K562 (cell line): ENCODE results near the gene RNF214. TPM values are rescaled to one million over a fixed set of nuclear protein-coding genes. Genes with fewer than 3 reads are reported as not detected.

Experiments used
- ATAC-seq: fragments of 200-7000 bp; cut with Tn5 transposase; 3 replicates; pipeline ENCODE4 v1.9.1; 2020; ENCODE audit warnings: moderate library complexity
- BruUV-seq: library from RNA; stranded (reverse); fragments of 400-500 nt; replicated peaks from 2 replicates; lab custom pipeline; 2021; lab: Mats Ljungman, UMichigan
- CTCF ChIA-PET: fragments of 300-600 bp; formaldehyde crosslinking; extraction: SDS; loops from one replicate; lab custom pipeline; 2021; ENCODE audit warnings: low intra/inter-chr PET ratio; lab: Yijun Ruan, JAX
- POLR2A ChIA-PET: fragments of 300-600, 350-650 bp; sonication (Branson Sonifier 250); formaldehyde crosslinking; extraction: SDS; loops from one replicate; lab custom pipeline; 2021; ENCODE audit warnings: antibody characterized with exemption, inconsistent platforms; lab: Yijun Ruan, JAX
- DNase-seq, 4 experiments: peaks; one replicate each; pipeline versions ENCODE4 v3.0.0 to v3.0.0-alpha.2; 2011 to 2018; ENCODE audit warnings: low spot score in 3 of 4, mixed read lengths in 3 of 4; ENCODE audit errors: extremely low read depth in 1 of 4
- FAIRE-seq: peaks from 2 replicates; lab custom pipeline; 2011; peaks lifted over from hg19 to GRCh38; lab: Jason Lieb, UNC
- H2AFZ ChIP-seq: 2 replicates; pipeline ENCODE4 v1.6.0; 2011; ENCODE audit warnings: low read depth, low read length, control low read depth, inconsistent platforms
- H3K27ac ChIP-seq: fragments of 200-600 bp; 3 replicates; pipeline ENCODE4 v1.8.0; 2011; ENCODE audit warnings: low read depth, mild to moderate bottlenecking, control low read depth, inconsistent platforms, low read length, moderate library complexity, mixed read lengths; ENCODE audit errors: extremely low read depth
- H3K27me3 ChIP-seq, 2 experiments: fragments of 300-600 bp in 1 of 2; 2 replicates in 1 of 2; 3 replicates in 1 of 2; pipeline versions ENCODE4 v1.6.0 to v1.8.0; 2011; ENCODE audit warnings: inconsistent platforms in 2 of 2, low read length in 2 of 2, mild to moderate bottlenecking in 1 of 2, mixed read lengths in 1 of 2, moderate library complexity in 1 of 2; ENCODE audit not compliant: control insufficient read depth in 2 of 2, insufficient read depth in 2 of 2
- H3K36me3 ChIP-seq: fragments of 300-600 bp; 3 replicates; pipeline ENCODE4 v1.8.0; 2011; ENCODE audit warnings: mild to moderate bottlenecking, low read length, inconsistent platforms; ENCODE audit not compliant: control insufficient read depth, insufficient read depth
- H3K4me1 ChIP-seq, 2 experiments: fragments of 200-600 bp in 1 of 2; replicated peaks in 1 of 2; 2 replicates in 1 of 2; 3 replicates in 1 of 2; pipeline versions ENCODE4 v1.5.1 to v1.8.0; 2011; ENCODE audit warnings: inconsistent platforms in 2 of 2, low read length in 2 of 2, mild to moderate bottlenecking in 1 of 2, mixed read lengths in 1 of 2, moderate library complexity in 1 of 2; ENCODE audit not compliant: control insufficient read depth in 2 of 2, insufficient read depth in 2 of 2
- H3K4me2 ChIP-seq: 2 replicates; pipeline ENCODE4 v1.6.1; 2011; ENCODE audit warnings: low read length, control low read depth, inconsistent platforms, mixed read lengths; ENCODE audit not compliant: insufficient read depth
- H3K4me3 ChIP-seq: fragments of 200-600 bp; sonication (generic), shearing (Covaris generic); 2 replicates; pipeline ENCODE4 v1.5.1; 2016; ENCODE audit warnings: control low read depth, inconsistent platforms
- H3K79me2 ChIP-seq: fragments of 200-600 bp; 3 replicates; pipeline ENCODE4 v1.8.0; 2011; ENCODE audit warnings: low read length, inconsistent platforms; ENCODE audit not compliant: control insufficient read depth, insufficient read depth
- H3K9ac ChIP-seq, 2 experiments: 2 replicates each; pipeline versions ENCODE4 v1.6.0 to v1.6.1; 2011; ENCODE audit warnings: low read depth in 2 of 2, low read length in 2 of 2, control low read depth in 1 of 2, inconsistent platforms in 1 of 2, mild to moderate bottlenecking in 1 of 2, mixed read lengths in 1 of 2; ENCODE audit not compliant: insufficient read depth in 1 of 2
- H3K9me1 ChIP-seq: one replicate; pipeline ENCODE4 v1.6.0; 2011; ENCODE audit warnings: inconsistent platforms, mild to moderate bottlenecking, low read length, moderate library complexity; ENCODE audit not compliant: control insufficient read depth, insufficient read depth
- H3K9me3 ChIP-seq: replicated peaks from 2 replicates; pipeline ENCODE4 v1.5.1; 2011; ENCODE audit warnings: low read depth, low read length, inconsistent platforms; ENCODE audit not compliant: control insufficient read depth, insufficient read depth
- H4K20me1 ChIP-seq: replicated peaks from 2 replicates; pipeline ENCODE4 v1.6.1; 2011; ENCODE audit warnings: low read length, inconsistent platforms, mixed read lengths; ENCODE audit not compliant: control insufficient read depth, insufficient read depth
- FOXK1 ChIP-seq: sonication (generic); formaldehyde crosslinking; IDR thresholded peaks from 2 replicates; pipeline ENCODE4 v1.8.0; 2022; ENCODE audit warnings: missing genetic modification reagents, mild to moderate bottlenecking, borderline replicate concordance
- HCFC1 ChIP-seq: IDR thresholded peaks from 2 replicates; pipeline ENCODE4 v1.6.1; 2012; ENCODE audit warnings: low read depth, low read length, improper control_type of control experiment
- WHSC1 ChIP-seq: IDR thresholded peaks from one replicate; pipeline ENCODE4 v1.6.1; 2012; ENCODE audit warnings: low read length, control low read depth, inconsistent platforms
- ZNF324 ChIP-seq: fragments of 250-450 bp; sonication (Bioruptor Pico); IDR thresholded peaks from 2 replicates; pipeline ENCODE4 v1.4.0; 2020; ENCODE audit warnings: mild to moderate bottlenecking
- ZSCAN32 ChIP-seq: fragments of 450-650 bp; formaldehyde crosslinking; IDR thresholded peaks from 2 replicates; pipeline ENCODE4 v1.4.0; 2020; ENCODE audit warnings: mild to moderate bottlenecking, moderate library complexity
- WGBS: fragments of 100-300 bp; shearing (Covaris generic); methylation state at CpG from one replicate; pipeline ENCODE4 v1.1.6; 2016; ENCODE audit warnings: low coverage, mixed read lengths; ENCODE audit not compliant: insufficient coverage; ENCODE audit errors: missing lambda C conversion rate; 5-methylcytosine and 5-hydroxymethylcytosine counted together
- in situ Hi-C: fragments of 300-500 bp; cut with MboI; formaldehyde crosslinking; loops from 4 replicates; pipeline ENCODE4 v1.15.0; 2018; ENCODE audit warnings: inconsistent platforms, mixed read lengths
- intact Hi-C: fragments of 100-400 bp; cut with micrococcal nuclease; formaldehyde crosslinking; loops from 2 replicates; pipeline ENCODE4 v1.14.2; 2022
- polyA plus RNA-seq, 8 experiments: library from polyadenylated mRNA; depleted of rRNA in 4 of 8; stranded (reverse) in 5 of 8; unstranded in 3 of 8; fragments of >200 nt; fragmentation: Nextera tagmentation in 2 of 8; fragmentation: Illumina TruSeq in 1 of 8; extraction: Ambion mirVana in 2 of 8; extraction: Trizol in 1 of 8; gene quantifications; 2 replicates each; pipeline versions ENCODE4 v1.2.1 to v1.2.3, GENCODE V29; 2011 to 2014; ENCODE audit warnings: inconsistent platforms in 1 of 8, missing spikeins in 1 of 8
- total RNA-seq, 7 experiments: library from RNA; depleted of rRNA in 6 of 7; stranded (reverse); fragments of >200 nt in 6 of 7; fragmentation: Illumina TruSeq in 2 of 7; extraction: Trizol in 2 of 7; gene quantifications; 2 replicates each; pipeline versions ENCODE4 v1.2.1 to v1.2.3, GENCODE V29; 2011 to 2021; ENCODE audit warnings: low replicate concordance in 1 of 7
- TF ChIP-seq, protein P1 (sequence below): sonication (generic); formaldehyde crosslinking; IDR thresholded peaks from 2 replicates; pipeline ENCODE4 v1.8.1; 2023; ENCODE audit warnings: mild to moderate bottlenecking, missing genetic modification reagents

Gene RNF214
- total and polyA plus RNA-seq, 9 of the 15 experiments (the other 6 are each of a cell fraction or from before 2014, with no cell fraction given): 6.6 to 24.8 (median 11.9) TPM

- BruUV-seq: no TSS peak
- Histone ChIP-seq H3K9me3 (no peaks in the 10 kb centered on the region), H3K36me3 (no peaks in the 10 kb centered on the region), H3K79me2 (no peaks in the 10 kb centered on the region), H3K27me3 (peaks cover 6 to 28% of the 10 kb centered on the region in 2 experiments; a peak in 4 of 5 replicates), H3K4me1 (peaks cover 0 to 19% of the 10 kb centered on the region in 2 experiments; a peak in 2 of 5 replicates), H3K4me2 (no peak within 1 kb of the TSS), H2AFZ (no peak within 1 kb of the TSS), H3K9ac (no peak within 1 kb of the TSS), H4K20me1 (0 out of 2 replicates have a peak, but pooled peaks cover 4% of the 10 kb centered on the region), H3K27ac (no peak within 1 kb of the TSS), H3K9me1 (no peaks in the 10 kb centered on the region), H3K4me3 (no peak within 1 kb of the TSS)
- ChIA-PET POLR2A (interaction anchor here (0.9 to 2.9 kb wide), 2 partner anchors 11 kb away, joined by 3 to 8 read pairs; partner anchors contain the start of gene CEP164), CTCF (no interaction called here)
- FAIRE-seq: no peak
- DNase-seq: no peak
- no peak for TF ChIP-seq FOXK1 (CRISPR knock-in tag)
- TF ChIP-seq ZNF324 (CRISPR knock-in tag): no peak
- TF ChIP-seq ZSCAN32 (CRISPR knock-in tag): no peak
- TF ChIP-seq, protein P1, sequence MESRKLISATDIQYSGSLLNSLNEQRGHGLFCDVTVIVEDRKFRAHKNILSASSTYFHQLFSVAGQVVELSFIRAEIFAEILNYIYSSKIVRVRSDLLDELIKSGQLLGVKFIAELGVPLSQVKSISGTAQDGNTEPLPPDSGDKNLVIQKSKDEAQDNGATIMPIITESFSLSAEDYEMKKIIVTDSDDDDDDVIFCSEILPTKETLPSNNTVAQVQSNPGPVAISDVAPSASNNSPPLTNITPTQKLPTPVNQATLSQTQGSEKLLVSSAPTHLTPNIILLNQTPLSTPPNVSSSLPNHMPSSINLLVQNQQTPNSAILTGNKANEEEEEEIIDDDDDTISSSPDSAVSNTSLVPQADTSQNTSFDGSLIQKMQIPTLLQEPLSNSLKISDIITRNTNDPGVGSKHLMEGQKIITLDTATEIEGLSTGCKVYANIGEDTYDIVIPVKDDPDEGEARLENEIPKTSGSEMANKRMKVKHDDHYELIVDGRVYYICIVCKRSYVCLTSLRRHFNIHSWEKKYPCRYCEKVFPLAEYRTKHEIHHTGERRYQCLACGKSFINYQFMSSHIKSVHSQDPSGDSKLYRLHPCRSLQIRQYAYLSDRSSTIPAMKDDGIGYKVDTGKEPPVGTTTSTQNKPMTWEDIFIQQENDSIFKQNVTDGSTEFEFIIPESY (CRISPR knock-in tag): 0 out of 2 replicates have a peak, but pooled peaks have one; percentile 8
- no peak for TF ChIP-seq WHSC1
- TF ChIP-seq HCFC1: 0 out of 2 replicates have a peak, but pooled peaks have one; percentile 29
- intact Hi-C loops (no loop called here), in situ Hi-C loops (no loop called here)
- WGBS: 41% methylated on average over 27 of the region's 29 CpGs
- ATAC-seq: no peak
Measured at GRCh38 chr11:117316197-117316961, 83.9 kb downstream of the RNF214 start, which contains the start of gene BACE1. Gene BACE1 (minus strand): TSS chr11:117316256. CDS start chr11:117315795, 461 bp downstream.
